Neural cell (in vitro differentiated cells): ENCODE data around the gene CEP128.

Experiments
- EZH2 ChIP-seq: fragments of 200-600, 300-800 bp; shearing (Covaris generic), sonication (generic); IDR thresholded peaks from 2 replicates; pipeline ENCODE4 v1.6.1; 2014; ENCODE audit warnings: antibody characterized with exemption, low read length, borderline replicate concordance, mild to moderate bottlenecking; ENCODE audit not compliant: insufficient read depth, poor library complexity, severe bottlenecking
- POLR2AphosphoS5 ChIP-seq: IDR thresholded peaks from 2 replicates; pipeline ENCODE4 v1.6.1; 2012
- SMC3 ChIP-seq: fragments of 450-650 bp; conservative IDR thresholded peaks from 2 replicates; pipeline ENCODE4 v1.6.1; 2014; ENCODE audit warnings: antibody characterized with exemption, mild to moderate bottlenecking, moderate library complexity; ENCODE audit not compliant: poor library complexity
- TF ChIP-seq, protein P1 (sequence below): fragments of 450-650 bp; IDR thresholded peaks from 2 replicates; pipeline ENCODE4 v1.5.1; 2014; ENCODE audit warnings: antibody characterized with exemption, mild to moderate bottlenecking, moderate library complexity; ENCODE audit not compliant: poor library complexity, severe bottlenecking
- TF ChIP-seq, protein P2 (sequence below): IDR thresholded peaks from 2 replicates; pipeline ENCODE4 v1.6.1; 2012; ENCODE audit warnings: borderline replicate concordance

DNA sequence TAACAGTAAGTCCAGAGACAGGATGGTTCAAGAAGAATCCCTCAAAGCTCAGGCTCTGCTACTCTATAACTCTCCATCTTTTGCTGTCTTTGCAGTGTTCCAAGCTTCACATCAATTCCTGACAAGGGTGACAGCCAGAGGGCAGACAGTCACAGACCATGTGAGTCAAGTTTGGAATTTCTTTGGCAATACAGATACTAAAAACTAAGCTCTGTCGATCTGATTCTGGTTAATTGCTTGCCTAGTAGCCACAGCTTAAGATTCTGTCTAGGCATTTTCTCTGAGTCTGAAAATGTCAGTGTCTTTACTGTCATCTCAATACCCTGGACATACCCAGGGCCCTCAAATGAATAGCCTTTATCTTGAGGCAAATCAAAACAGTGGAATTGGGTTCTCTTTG, 153.7 kb downstream of the CEP128 start:
- TF ChIP-seq, protein P1, sequence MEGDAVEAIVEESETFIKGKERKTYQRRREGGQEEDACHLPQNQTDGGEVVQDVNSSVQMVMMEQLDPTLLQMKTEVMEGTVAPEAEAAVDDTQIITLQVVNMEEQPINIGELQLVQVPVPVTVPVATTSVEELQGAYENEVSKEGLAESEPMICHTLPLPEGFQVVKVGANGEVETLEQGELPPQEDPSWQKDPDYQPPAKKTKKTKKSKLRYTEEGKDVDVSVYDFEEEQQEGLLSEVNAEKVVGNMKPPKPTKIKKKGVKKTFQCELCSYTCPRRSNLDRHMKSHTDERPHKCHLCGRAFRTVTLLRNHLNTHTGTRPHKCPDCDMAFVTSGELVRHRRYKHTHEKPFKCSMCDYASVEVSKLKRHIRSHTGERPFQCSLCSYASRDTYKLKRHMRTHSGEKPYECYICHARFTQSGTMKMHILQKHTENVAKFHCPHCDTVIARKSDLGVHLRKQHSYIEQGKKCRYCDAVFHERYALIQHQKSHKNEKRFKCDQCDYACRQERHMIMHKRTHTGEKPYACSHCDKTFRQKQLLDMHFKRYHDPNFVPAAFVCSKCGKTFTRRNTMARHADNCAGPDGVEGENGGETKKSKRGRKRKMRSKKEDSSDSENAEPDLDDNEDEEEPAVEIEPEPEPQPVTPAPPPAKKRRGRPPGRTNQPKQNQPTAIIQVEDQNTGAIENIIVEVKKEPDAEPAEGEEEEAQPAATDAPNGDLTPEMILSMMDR = no peak
- TF ChIP-seq EZH2 = no peak
- TF ChIP-seq, protein P2, sequence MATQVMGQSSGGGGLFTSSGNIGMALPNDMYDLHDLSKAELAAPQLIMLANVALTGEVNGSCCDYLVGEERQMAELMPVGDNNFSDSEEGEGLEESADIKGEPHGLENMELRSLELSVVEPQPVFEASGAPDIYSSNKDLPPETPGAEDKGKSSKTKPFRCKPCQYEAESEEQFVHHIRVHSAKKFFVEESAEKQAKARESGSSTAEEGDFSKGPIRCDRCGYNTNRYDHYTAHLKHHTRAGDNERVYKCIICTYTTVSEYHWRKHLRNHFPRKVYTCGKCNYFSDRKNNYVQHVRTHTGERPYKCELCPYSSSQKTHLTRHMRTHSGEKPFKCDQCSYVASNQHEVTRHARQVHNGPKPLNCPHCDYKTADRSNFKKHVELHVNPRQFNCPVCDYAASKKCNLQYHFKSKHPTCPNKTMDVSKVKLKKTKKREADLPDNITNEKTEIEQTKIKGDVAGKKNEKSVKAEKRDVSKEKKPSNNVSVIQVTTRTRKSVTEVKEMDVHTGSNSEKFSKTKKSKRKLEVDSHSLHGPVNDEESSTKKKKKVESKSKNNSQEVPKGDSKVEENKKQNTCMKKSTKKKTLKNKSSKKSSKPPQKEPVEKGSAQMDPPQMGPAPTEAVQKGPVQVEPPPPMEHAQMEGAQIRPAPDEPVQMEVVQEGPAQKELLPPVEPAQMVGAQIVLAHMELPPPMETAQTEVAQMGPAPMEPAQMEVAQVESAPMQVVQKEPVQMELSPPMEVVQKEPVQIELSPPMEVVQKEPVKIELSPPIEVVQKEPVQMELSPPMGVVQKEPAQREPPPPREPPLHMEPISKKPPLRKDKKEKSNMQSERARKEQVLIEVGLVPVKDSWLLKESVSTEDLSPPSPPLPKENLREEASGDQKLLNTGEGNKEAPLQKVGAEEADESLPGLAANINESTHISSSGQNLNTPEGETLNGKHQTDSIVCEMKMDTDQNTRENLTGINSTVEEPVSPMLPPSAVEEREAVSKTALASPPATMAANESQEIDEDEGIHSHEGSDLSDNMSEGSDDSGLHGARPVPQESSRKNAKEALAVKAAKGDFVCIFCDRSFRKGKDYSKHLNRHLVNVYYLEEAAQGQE = no peak
- no peak for TF ChIP-seq POLR2AphosphoS5
- no peak for TF ChIP-seq SMC3
